HepG2 (cell line): ENCODE results near the gene TARS3. TPM values are rescaled to one million over a fixed set of nuclear protein-coding genes. Genes with fewer than 3 reads are reported as not detected.

Experiments used
- ARID2 ChIP-seq: sonication (generic); formaldehyde crosslinking; IDR thresholded peaks from 2 replicates; pipeline ENCODE4 v1.8.1; 2022; ENCODE audit warnings: mild to moderate bottlenecking, missing genetic modification reagents, borderline replicate concordance
- ASH2L ChIP-seq: fragments of 300-600, 200-600 bp; sonication (generic); IDR thresholded peaks from 2 replicates; pipeline ENCODE4 v1.7.0; 2017; ENCODE audit warnings: low read depth, mild to moderate bottlenecking, moderate library complexity, mixed read lengths, low read length; ENCODE audit not compliant: insufficient read length
- ATF2 ChIP-seq: sonication (generic); formaldehyde crosslinking; IDR thresholded peaks from 2 replicates; pipeline ENCODE4 v1.4.0; 2020; ENCODE audit warnings: missing genetic modification reagents
- ATRX ChIP-seq: sonication (generic); formaldehyde crosslinking; IDR thresholded peaks from 2 replicates; pipeline ENCODE4 v1.4.0; 2020; ENCODE audit warnings: missing genetic modification reagents, borderline replicate concordance
- FOXA3 ChIP-seq: IDR thresholded peaks from 2 replicates; pipeline ENCODE4 v1.6.1; 2016; ENCODE audit warnings: missing genetic modification reagents, missing compliant biosample characterization
- HDAC1 ChIP-seq: sonication (generic); formaldehyde crosslinking; IDR thresholded peaks from 2 replicates; pipeline ENCODE4 v1.5.1; 2020; ENCODE audit warnings: mild to moderate bottlenecking, missing genetic modification reagents
- HNRNPUL1 ChIP-seq: fragments of 200-400 bp; formaldehyde crosslinking; IDR thresholded peaks from 2 replicates; pipeline ENCODE4 v1.6.1; 2017; ENCODE audit warnings: low read depth, mild to moderate bottlenecking, low read length, moderate library complexity
- MAFF ChIP-seq: IDR thresholded peaks from 2 replicates; pipeline ENCODE4 v1.6.1; 2011; ENCODE audit warnings: low read depth, low read length, improper control_type of control experiment
- NR2F2 ChIP-seq: IDR thresholded peaks from 2 replicates; pipeline ENCODE4 v1.6.1; 2012; ENCODE audit warnings: low read depth, inconsistent platforms, borderline replicate concordance
- REXO4 ChIP-seq: sonication (generic); formaldehyde crosslinking; IDR thresholded peaks from 2 replicates; pipeline ENCODE4 v1.8.0; 2022; ENCODE audit warnings: missing genetic modification reagents, mild to moderate bottlenecking, borderline replicate concordance
- SIN3A ChIP-seq: IDR thresholded peaks from 2 replicates; pipeline ENCODE4 v1.6.1; 2011; ENCODE audit warnings: low read depth, mild to moderate bottlenecking, control low read depth, low read length, borderline replicate concordance
- SMAD1 ChIP-seq: sonication (generic); formaldehyde crosslinking; IDR thresholded peaks from 2 replicates; pipeline ENCODE4 v1.4.0; 2020; ENCODE audit warnings: missing genetic modification reagents, low read depth, mild to moderate bottlenecking, borderline replicate concordance
- SPEN ChIP-seq: sonication (generic); formaldehyde crosslinking; IDR thresholded peaks from 2 replicates; pipeline ENCODE4 v1.5.1; 2020; ENCODE audit warnings: low read depth, mild to moderate bottlenecking, missing genetic modification reagents
- ZBED4 ChIP-seq: sonication (generic); formaldehyde crosslinking; IDR thresholded peaks from 2 replicates; pipeline ENCODE4 v1.4.0; 2020; ENCODE audit warnings: missing genetic modification reagents, borderline replicate concordance
- ZFP36 ChIP-seq: fragments of 150-350 bp; IDR thresholded peaks from 2 replicates; pipeline ENCODE4 v1.6.1; 2018; ENCODE audit warnings: borderline replicate concordance, low read length, low read depth; ENCODE audit not compliant: partially characterized antibody
- ZNF256 ChIP-seq: sonication (generic); formaldehyde crosslinking; conservative IDR thresholded peaks from 2 replicates; pipeline ENCODE4 v1.4.0; 2020; ENCODE audit warnings: missing genetic modification reagents
- ZNF83 ChIP-seq: sonication (generic); formaldehyde crosslinking; IDR thresholded peaks from 2 replicates; pipeline ENCODE4 v1.4.0; 2020; ENCODE audit warnings: missing genetic modification reagents, mild to moderate bottlenecking, borderline replicate concordance
- polyA plus RNA-seq, 8 experiments: library from polyadenylated mRNA; depleted of rRNA in 3 of 8; stranded (reverse) in 7 of 8; unstranded in 1 of 8; fragments of >200 nt; fragmentation: Illumina TruSeq in 4 of 8; extraction: Trizol in 4 of 8; gene quantifications; 2 replicates each; pipeline versions ENCODE4 v1.2.1 to v1.2.3, GENCODE V29; 2011 to 2016; ENCODE audit warnings: low read depth in 4 of 8, missing spikeins in 1 of 8, mixed read lengths in 1 of 8; ENCODE audit not compliant: insufficient read depth in 1 of 8
- total RNA-seq, 5 experiments: library from RNA; depleted of rRNA; stranded (reverse); fragments of >200 nt; fragmentation: Illumina TruSeq; extraction: Trizol; gene quantifications; 2 replicates each; pipeline ENCODE4 v1.2.3, GENCODE V29; 2016; ENCODE audit warnings: low read depth in 1 of 5
- TF ChIP-seq, protein P1 (sequence below): sonication (generic); formaldehyde crosslinking; IDR thresholded peaks from 2 replicates; pipeline ENCODE4 v1.5.1; 2020; ENCODE audit warnings: mild to moderate bottlenecking, missing genetic modification reagents, moderate library complexity
- TF ChIP-seq, protein P2 (sequence below): sonication (generic); formaldehyde crosslinking; IDR thresholded peaks from 2 replicates; pipeline ENCODE4 v1.8.0; 2023; ENCODE audit warnings: mild to moderate bottlenecking, missing genetic modification reagents

The TARS3 gene
- total and polyA plus RNA-seq, 2 of the 13 experiments (the other 11 are each of a cell fraction or from before 2014, with no cell fraction given): 4.1 to 11.7 TPM

GRCh38 chr15:101723874-101724674 is at the start of gene TARS3 (continued):
- TF ChIP-seq ATRX (CRISPR knock-in tag) (no peak), MAFF (no peak), ASH2L (peak; percentile 82), ZFP36 (no peak), NR2F2 (no peak), HDAC1 (CRISPR knock-in tag) (peak; percentile 80), ARID2 (peak; percentile 91; the same call in 1 of the 2 replicates), REXO4 (CRISPR knock-in tag) (peak; percentile 89; the same call in 1 of the 2 replicates), SPEN (CRISPR knock-in tag) (peak; percentile 85; the same call in 1 of the 2 replicates), HNRNPUL1 (no peak), ATF2 (CRISPR knock-in tag) (peak; percentile 20; the same call in 1 of the 2 replicates), SIN3A (peak; percentile 82; the same call in 1 of the 2 replicates), ZNF256 (CRISPR knock-in tag) (no peak), ZNF83 (CRISPR knock-in tag) (peak; percentile 85; the same call in 1 of the 2 replicates), FOXA3 (peak; percentile 22; the same call in 1 of the 2 replicates), SMAD1 (CRISPR knock-in tag) (peak; percentile 94; the same call in 1 of the 2 replicates), ZBED4 (peak; percentile 19; the same call in 1 of the 2 replicates)
- TF ChIP-seq, protein P1, sequence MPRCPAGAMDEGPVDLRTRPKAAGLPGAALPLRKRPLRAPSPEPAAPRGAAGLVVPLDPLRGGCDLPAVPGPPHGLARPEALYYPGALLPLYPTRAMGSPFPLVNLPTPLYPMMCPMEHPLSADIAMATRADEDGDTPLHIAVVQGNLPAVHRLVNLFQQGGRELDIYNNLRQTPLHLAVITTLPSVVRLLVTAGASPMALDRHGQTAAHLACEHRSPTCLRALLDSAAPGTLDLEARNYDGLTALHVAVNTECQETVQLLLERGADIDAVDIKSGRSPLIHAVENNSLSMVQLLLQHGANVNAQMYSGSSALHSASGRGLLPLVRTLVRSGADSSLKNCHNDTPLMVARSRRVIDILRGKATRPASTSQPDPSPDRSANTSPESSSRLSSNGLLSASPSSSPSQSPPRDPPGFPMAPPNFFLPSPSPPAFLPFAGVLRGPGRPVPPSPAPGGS: peak; percentile 87
- TF ChIP-seq, protein P2, sequence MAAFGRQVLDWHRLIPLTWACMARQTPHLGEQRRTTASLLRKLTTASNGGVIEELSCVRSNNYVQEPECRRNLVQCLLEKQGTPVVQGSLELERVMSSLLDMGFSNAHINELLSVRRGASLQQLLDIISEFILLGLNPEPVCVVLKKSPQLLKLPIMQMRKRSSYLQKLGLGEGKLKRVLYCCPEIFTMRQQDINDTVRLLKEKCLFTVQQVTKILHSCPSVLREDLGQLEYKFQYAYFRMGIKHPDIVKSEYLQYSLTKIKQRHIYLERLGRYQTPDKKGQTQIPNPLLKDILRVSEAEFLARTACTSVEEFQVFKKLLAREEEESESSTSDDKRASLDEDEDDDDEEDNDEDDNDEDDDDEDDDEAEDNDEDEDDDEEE: peak; percentile 99
